Fibroblast of villous mesenchyme (primary cell): ENCODE measurements around the gene CD55. TPM values are rescaled to one million over a fixed set of nuclear protein-coding genes. Genes with fewer than 3 reads are reported as not detected.

Experiments used
- DNase-seq: peaks from one replicate; pipeline ENCODE4 v3.0.0-alpha.2; 2010; ENCODE audit warnings: low read depth
- H3K4me3 ChIP-seq: 2 replicates; pipeline ENCODE4 v1.5.1; 2011; ENCODE audit warnings: low read depth, mild to moderate bottlenecking, low read length
- CTCF ChIP-seq: IDR thresholded peaks from 2 replicates; pipeline ENCODE4 v1.5.1; 2012; ENCODE audit warnings: low read depth, mild to moderate bottlenecking, low read length; ENCODE audit not compliant: insufficient read depth
- total RNA-seq: library from RNA; depleted of rRNA; stranded (reverse); fragments of >200 nt; gene quantifications from 2 replicates; pipeline ENCODE4 v1.2.3, GENCODE V29; 2012

The CD55 gene
- total RNA-seq, 1 donor = 29.4 TPM

GRCh38 chr1:207289756-207290155 is 31.7 kb upstream of the CD55 start:
- no peak for TF ChIP-seq CTCF
- DNase-seq = no peak

GRCh38 chr1:207291723-207292122 is 29.8 kb upstream of the CD55 start:
- TF ChIP-seq CTCF = no peak
- DNase-seq = no peak
- H3K4me3 ChIP-seq = no peak overlapping the region

More at GRCh38 chr1:207289756-207290155, 31.7 kb upstream of the CD55 start:
- no peak overlapping the region for H3K4me3 ChIP-seq

GRCh38 chr1:207298186-207298585 is 23.3 kb upstream of the CD55 start:
- no peak for TF ChIP-seq CTCF
- H3K4me3 ChIP-seq = no peak overlapping the region

GRCh38 chr1:207298636-207299398 is 22.7 kb upstream of the CD55 start:
- no peak for TF ChIP-seq CTCF
- no peak for DNase-seq
- no peak overlapping the region for H3K4me3 ChIP-seq

More at GRCh38 chr1:207298186-207298585, 23.3 kb upstream of the CD55 start:
- no peak for DNase-seq

- no peak for DNase-seq
- TF ChIP-seq CTCF = no peak
- H3K4me3 ChIP-seq = no peak overlapping the region
Observed at GRCh38 chr1:207300970-207301369, 20.5 kb upstream of the CD55 start.

GRCh38 chr1:207302618-207303393 is 18.7 kb upstream of the CD55 start:
- peak; percentile 36 for DNase-seq
- H3K4me3 ChIP-seq = no peak overlapping the region
- TF ChIP-seq CTCF = no peak
